H1 (cell line): ENCODE data around the gene TCEANC2. TPM values are rescaled to one million over a fixed set of nuclear protein-coding genes. Genes with fewer than 3 reads are reported as not detected.

Experiments used
- CHD7 ChIP-seq: fragments of 300-600 bp; sonication (generic); IDR thresholded peaks from 2 replicates; pipeline ENCODE4 v1.7.1; 2012; ENCODE audit warnings: low read length, moderate library complexity, mild to moderate bottlenecking, inconsistent platforms; ENCODE audit not compliant: insufficient replicate concordance
- RAD21 ChIP-seq, 2 experiments: IDR thresholded peaks in 1 of 2; conservative IDR thresholded peaks in 1 of 2; 2 replicates each; pipeline ENCODE4 v1.6.1; 2011; ENCODE audit warnings: low read depth in 2 of 2, low read length in 2 of 2, improper control_type of control experiment in 1 of 2, inconsistent platforms in 1 of 2, mild to moderate bottlenecking in 1 of 2, moderate library complexity in 1 of 2
- polyA plus RNA-seq, 7 experiments: library from polyadenylated mRNA; depleted of rRNA in 3 of 7; stranded (reverse) in 5 of 7; unstranded in 2 of 7; fragments of >200 nt in 5 of 7; fragments of 200-250 nt in 2 of 7; gene quantifications; 1 replicate in 5 of 7; 2 replicates in 1 of 7; 4 replicates in 1 of 7; pipeline versions ENCODE4 v1.2.1 to v1.2.3, GENCODE V29; 2011 to 2013; ENCODE audit warnings: missing spikeins in 2 of 7, mixed read lengths in 2 of 7
- total RNA-seq: library from RNA; stranded (reverse); fragmentation: NEBNext Ultra II Directional; extraction: Animal tissue kit (Norgen Biotek cat#: 25700); gene quantifications from 2 replicates; pipeline ENCODE4 v1.2.1, GENCODE V29; 2021

The TCEANC2 gene
- total and polyA plus RNA-seq, 2 of the 8 experiments (the other 6 are each of a cell fraction or from before 2014, with no cell fraction given) = 4.2 to 8.2 TPM

DNA sequence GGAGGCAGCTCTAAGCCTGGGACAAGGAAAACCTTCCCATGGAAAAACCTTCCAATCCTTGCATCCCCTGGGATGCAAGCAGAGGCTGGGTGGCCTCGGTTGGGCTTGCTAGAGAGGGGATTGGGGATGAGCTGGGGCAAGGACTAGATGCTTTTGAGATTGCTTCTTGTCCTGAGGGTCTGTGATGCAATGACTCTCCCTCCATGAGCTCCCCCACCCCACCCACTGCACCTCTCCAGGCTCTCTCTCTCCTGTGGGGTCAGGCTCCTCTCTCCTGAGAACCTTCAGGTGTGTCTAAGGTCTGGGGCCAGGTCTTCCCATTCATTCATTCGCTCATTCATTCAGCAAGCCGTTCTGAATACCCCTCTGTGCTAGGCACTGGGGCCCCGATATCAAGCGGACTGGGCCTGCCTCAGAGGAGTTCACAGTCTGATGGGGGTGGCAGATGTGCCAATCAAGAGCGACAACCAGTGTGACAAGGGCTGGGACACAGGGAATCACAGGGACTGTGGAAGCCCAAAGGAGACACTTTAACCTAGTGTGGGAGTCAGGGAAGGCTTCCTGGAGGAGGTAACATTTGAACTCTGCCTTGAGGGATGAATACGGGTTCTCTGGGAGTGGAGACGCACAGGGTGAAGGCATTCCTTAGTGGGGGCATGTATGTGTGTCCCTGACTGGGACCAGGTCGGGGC lies 41.9 kb upstream of the TCEANC2 start (continued):
- TF ChIP-seq CHD7 = no peak
- TF ChIP-seq RAD21 (IDR thresholded peaks at IDR 0.05 in 1 of 2, conservative IDR thresholded peaks at IDR 0.05 in 1 of 2; ENCODE audit: low read depth in 2 of 2, low read length in 2 of 2) = no peak
- TF ChIP-seq, all 59 proteins: peak for 0
